ENCODE results near the gene C5AR2. TPM values are rescaled to one million over a fixed set of nuclear protein-coding genes. Genes with fewer than 3 reads are reported as not detected.
"Not testable (repeated sequence)": the region's sequence is repeated elsewhere in the genome, so short reads cannot be mapped to it uniquely, and the experiment has no call there.

C5AR2 gene
- total RNA-seq, 2 donors from 2014 or later = 0.74 to 0.82 TPM

- intact Hi-C loops (cut with DNase I) = no loop called here
- no peaks in the 10 kb centered on the region for H3K4me1 ChIP-seq
- no peak for DNase-seq
- H3K27me3 ChIP-seq = no peaks in the 10 kb centered on the region
- peaks cover 5% of the 10 kb centered on the region for H3K36me3 ChIP-seq
- H3K27ac ChIP-seq = no peak overlapping the region
- H3K4me3 ChIP-seq = no peak overlapping the region
- TF ChIP-seq CTCF (IDR thresholded peaks at IDR 0.05) = no peak
- no peaks in the 10 kb centered on the region for H3K9me3 ChIP-seq
- no peak overlapping the region for H3K9ac ChIP-seq (ENCODE audit: low read depth in 2 of 2, low read length in 2 of 2)
Measured at GRCh38 chr19:47379381-47379938, 47.5 kb downstream of the C5AR2 start.

GRCh38 chr19:47380559-47380958 lies 48.6 kb downstream of the C5AR2 start:
- no peaks in the 10 kb centered on the region for H3K9me3 ChIP-seq
- DNase-seq = no peak
- H3K36me3 ChIP-seq = peaks cover 5% of the 10 kb centered on the region
- H3K9ac ChIP-seq (ENCODE audit: low read depth in 2 of 2, low read length in 2 of 2) = no peak overlapping the region
- H3K4me3 ChIP-seq = no peak overlapping the region
- no peak overlapping the region for H3K27ac ChIP-seq
- intact Hi-C loops (cut with DNase I) = loop anchor here (10.0 kb wide), 1 partner anchor 86 kb away; no protein-coding TSS in a partner anchor
- no peak for TF ChIP-seq CTCF (IDR thresholded peaks at IDR 0.05)
- H3K4me1 ChIP-seq = no peaks in the 10 kb centered on the region
- no peaks in the 10 kb centered on the region for H3K27me3 ChIP-seq

GRCh38 chr19:47381121-47381520 lies 49.1 kb downstream of the C5AR2 start:
- Histone ChIP-seq H3K9ac (ENCODE audit: low read depth in 2 of 2, low read length in 2 of 2) (no peak overlapping the region), H3K4me3 (no peak overlapping the region), H3K27ac (no peak overlapping the region), H3K4me1 (no peaks in the 10 kb centered on the region), H3K9me3 (no peaks in the 10 kb centered on the region), H3K27me3 (no peaks in the 10 kb centered on the region), H3K36me3 (peaks cover 5% of the 10 kb centered on the region)
- no peak for TF ChIP-seq CTCF (IDR thresholded peaks at IDR 0.05)
- no peak for DNase-seq
- intact Hi-C loops (cut with DNase I) = loop anchor here (10.0 kb wide), 1 partner anchor 86 kb away; no protein-coding TSS in a partner anchor

GRCh38 chr19:47381653-47382279 lies 49.8 kb downstream of the C5AR2 start:
- intact Hi-C loops (cut with DNase I) = loop anchor here (10.0 kb wide), 1 partner anchor 87 kb away; no protein-coding TSS in a partner anchor
- H3K9me3 ChIP-seq = no peaks in the 10 kb centered on the region
- H3K27me3 ChIP-seq = no peaks in the 10 kb centered on the region
- H3K27ac ChIP-seq = no peak overlapping the region
- H3K9ac ChIP-seq (ENCODE audit: low read depth in 2 of 2, low read length in 2 of 2) = no peak overlapping the region
- no peak for DNase-seq
- no peak overlapping the region for H3K4me3 ChIP-seq
- peaks cover 5% of the 10 kb centered on the region for H3K36me3 ChIP-seq
- TF ChIP-seq CTCF (IDR thresholded peaks at IDR 0.05) = no peak
- no peaks in the 10 kb centered on the region for H3K4me1 ChIP-seq

- H3K27ac ChIP-seq = not testable (repeated sequence)
- intact Hi-C loops (cut with DNase I) = loop anchor here (10.0 kb wide), 1 partner anchor 89 kb away; no protein-coding TSS in a partner anchor
Measured at GRCh38 chr19:47383890-47384289, 51.9 kb downstream of the C5AR2 start.

GRCh38 chr19:47384533-47384932 lies 52.6 kb downstream of the C5AR2 start:
- H3K36me3 ChIP-seq; H3K9me3 ChIP-seq; H3K9ac ChIP-seq (ENCODE audit: low read depth in 2 of 2, low read length in 2 of 2); H3K4me1 ChIP-seq; DNase-seq; H3K4me3 ChIP-seq; H3K27ac ChIP-seq; H3K27me3 ChIP-seq: not testable (repeated sequence)
- intact Hi-C loops (cut with DNase I) = loop anchor here (10.0 kb wide), 1 partner anchor 90 kb away; no protein-coding TSS in a partner anchor

More at GRCh38 chr19:47383890-47384289, 51.9 kb downstream of the C5AR2 start:
- H3K36me3 ChIP-seq; H3K9ac ChIP-seq (ENCODE audit: low read depth in 2 of 2, low read length in 2 of 2); H3K9me3 ChIP-seq; H3K4me3 ChIP-seq; H3K27me3 ChIP-seq; DNase-seq; H3K4me1 ChIP-seq: not testable (repeated sequence)

- not testable (repeated sequence) for H3K9ac ChIP-seq (ENCODE audit: low read depth in 2 of 2, low read length in 2 of 2); H3K4me3 ChIP-seq; H3K9me3 ChIP-seq; H3K27me3 ChIP-seq; H3K4me1 ChIP-seq; H3K36me3 ChIP-seq; DNase-seq; H3K27ac ChIP-seq
- intact Hi-C loops (cut with DNase I) = loop anchor here (10.0 kb wide), 1 partner anchor 92 kb away; no protein-coding TSS in a partner anchor
Measured at GRCh38 chr19:47386582-47386981, 54.6 kb downstream of the C5AR2 start.

GRCh38 chr19:47387623-47388022 lies 55.6 kb downstream of the C5AR2 start:
- not testable (repeated sequence) for H3K36me3 ChIP-seq; H3K9ac ChIP-seq (ENCODE audit: low read depth in 2 of 2, low read length in 2 of 2); DNase-seq; H3K4me3 ChIP-seq; H3K9me3 ChIP-seq; H3K4me1 ChIP-seq; H3K27ac ChIP-seq; H3K27me3 ChIP-seq
- intact Hi-C loops (cut with DNase I) = loop anchor here (10.0 kb wide), 1 partner anchor 93 kb away; no protein-coding TSS in a partner anchor

- H3K4me1 ChIP-seq; H3K9ac ChIP-seq (ENCODE audit: low read depth in 2 of 2, low read length in 2 of 2); H3K27ac ChIP-seq; H3K27me3 ChIP-seq; H3K9me3 ChIP-seq; H3K4me3 ChIP-seq; H3K36me3 ChIP-seq; DNase-seq: not testable (repeated sequence)
- intact Hi-C loops (cut with DNase I) = loop anchor here (10.0 kb wide), 1 partner anchor 94 kb away; no protein-coding TSS in a partner anchor
Measured at GRCh38 chr19:47388721-47389120, 56.7 kb downstream of the C5AR2 start.

Measured in colonic mucosa (tissue), 4 donors.